ENCODE results near the gene GNGT2.

- TF ChIP-seq CTCF (IDR thresholded peaks at IDR 0.05) (no peak), POLR2A (IDR thresholded peaks at IDR 0.05) (no peak)
Measured at GRCh38 chr17:49203796-49204195, 6.6 kb downstream of the GNGT2 start.

Data from transverse colon (tissue), 3 donors.